Measurements from ENCODE around the gene MYBPC2. TPM values are rescaled to one million over a fixed set of nuclear protein-coding genes. Genes with fewer than 3 reads are reported as not detected.
"Not testable (repeated sequence)": the region's sequence is repeated elsewhere in the genome, so short reads cannot be mapped to it uniquely, and the experiment has no call there.

Gene MYBPC2
- total RNA-seq, 1 experiment from 2014 or later, result 13.8 TPM

GRCh38 chr19:50430888-50431342 lies 1.8 kb upstream of the MYBPC2 start:
- peak overlapping the region; percentile 96 for H3K27ac ChIP-seq
- no peaks in the 10 kb centered on the region for H3K27me3 ChIP-seq
- DNase-seq, result no peak
- no peaks in the 10 kb centered on the region for H3K9me3 ChIP-seq (replicated peaks)
- peaks cover 25% of the 10 kb centered on the region for H3K4me1 ChIP-seq
- no peaks in the 10 kb centered on the region for H3K36me3 ChIP-seq
- peak overlapping the region; percentile 67 for H3K4me3 ChIP-seq

- Histone ChIP-seq H3K4me3 (peak overlapping the region; percentile 67), H3K27me3 (no peaks in the 10 kb centered on the region), H3K36me3 (no peaks in the 10 kb centered on the region), H3K4me1 (peaks cover 25% of the 10 kb centered on the region), H3K27ac (peak overlapping the region; percentile 96), H3K9me3 (replicated peaks) (no peaks in the 10 kb centered on the region)
- peak; percentile 89 to 93 for DNase-seq
Measured at GRCh38 chr19:50431343-50432220, 1.1 kb upstream of the MYBPC2 start.

- Histone ChIP-seq H3K27me3 (no peaks in the 10 kb centered on the region), H3K9me3 (replicated peaks) (no peaks in the 10 kb centered on the region), H3K4me1 (peaks cover 25% of the 10 kb centered on the region), H3K4me3 (peak overlapping the region; percentile 67), H3K27ac (peak overlapping the region; percentile 96), H3K36me3 (no peaks in the 10 kb centered on the region)
- DNase-seq, result peak; percentile 77 to 84
Measured at GRCh38 chr19:50433201-50434180, 799 bp downstream of the MYBPC2 start.

- no peaks in the 10 kb centered on the region for H3K27me3 ChIP-seq
- peak overlapping the region; percentile 67; the same call in 1 of the 2 replicates for H3K4me3 ChIP-seq
- H3K4me1 ChIP-seq, result peaks cover 25% of the 10 kb centered on the region
- H3K27ac ChIP-seq, result peak overlapping the region; percentile 96
- peak; percentile 94 to 95 for DNase-seq
- no peaks in the 10 kb centered on the region for H3K36me3 ChIP-seq
- no peaks in the 10 kb centered on the region for H3K9me3 ChIP-seq (replicated peaks)
Measured at GRCh38 chr19:50434525-50434924, 1.8 kb downstream of the MYBPC2 start.

- Histone ChIP-seq H3K27ac (no peak overlapping the region; the same call in 1 of the 2 replicates), H3K4me1 (peaks cover 25% of the 10 kb centered on the region), H3K27me3 (no peaks in the 10 kb centered on the region), H3K9me3 (replicated peaks) (no peaks in the 10 kb centered on the region), H3K4me3 (no peak overlapping the region), H3K36me3 (no peaks in the 10 kb centered on the region)
- DNase-seq, result peak in 1 of 2 experiments; percentile 31
Measured at GRCh38 chr19:50435221-50435620, 2.5 kb downstream of the MYBPC2 start.

GRCh38 chr19:50435627-50436026 lies 2.9 kb downstream of the MYBPC2 start:
- H3K36me3 ChIP-seq, result no peaks in the 10 kb centered on the region
- H3K27ac ChIP-seq, result no peak overlapping the region
- H3K9me3 ChIP-seq (replicated peaks), result no peaks in the 10 kb centered on the region
- no peak for DNase-seq
- H3K27me3 ChIP-seq, result no peaks in the 10 kb centered on the region
- peaks cover 25% of the 10 kb centered on the region for H3K4me1 ChIP-seq
- H3K4me3 ChIP-seq, result no peak overlapping the region

- no peaks in the 10 kb centered on the region for H3K27me3 ChIP-seq
- H3K36me3 ChIP-seq, result no peaks in the 10 kb centered on the region
- no peak overlapping the region for H3K4me3 ChIP-seq
- no peak for DNase-seq
- H3K9me3 ChIP-seq (replicated peaks), result no peaks in the 10 kb centered on the region
- no peak overlapping the region for H3K27ac ChIP-seq
- peaks cover 21% of the 10 kb centered on the region for H3K4me1 ChIP-seq
Measured at GRCh38 chr19:50437862-50438449, 5.3 kb downstream of the MYBPC2 start.

GRCh38 chr19:50439130-50439529 lies 6.4 kb downstream of the MYBPC2 start:
- H3K4me1 ChIP-seq, result peaks cover 11% of the 10 kb centered on the region
- DNase-seq; H3K36me3 ChIP-seq; H3K27ac ChIP-seq; H3K9me3 ChIP-seq (replicated peaks); H3K27me3 ChIP-seq; H3K4me3 ChIP-seq: not testable (repeated sequence)

GRCh38 chr19:50444059-50444458 lies 11.4 kb downstream of the MYBPC2 start:
- Histone ChIP-seq H3K4me3 (no peak overlapping the region), H3K36me3 (no peaks in the 10 kb centered on the region), H3K27me3 (no peaks in the 10 kb centered on the region), H3K9me3 (replicated peaks) (no peaks in the 10 kb centered on the region; the same call in 1 of the 2 replicates), H3K27ac (no peak overlapping the region), H3K4me1 (no peaks in the 10 kb centered on the region)
- DNase-seq, result no peak

GRCh38 chr19:50447053-50447452 lies 14.4 kb downstream of the MYBPC2 start:
- Histone ChIP-seq H3K27me3 (no peaks in the 10 kb centered on the region), H3K36me3 (no peaks in the 10 kb centered on the region), H3K27ac (no peak overlapping the region), H3K9me3 (replicated peaks) (no peaks in the 10 kb centered on the region; the same call in 1 of the 2 replicates), H3K4me1 (no peaks in the 10 kb centered on the region), H3K4me3 (no peak overlapping the region)
- DNase-seq, result no peak

- DNase-seq, result no peak
- Histone ChIP-seq H3K9me3 (replicated peaks) (no peaks in the 10 kb centered on the region; the same call in 1 of the 2 replicates), H3K27ac (no peak overlapping the region), H3K36me3 (no peaks in the 10 kb centered on the region), H3K4me3 (no peak overlapping the region), H3K4me1 (no peaks in the 10 kb centered on the region), H3K27me3 (no peaks in the 10 kb centered on the region)
Measured at GRCh38 chr19:50447750-50448149, 15.1 kb downstream of the MYBPC2 start.

- Histone ChIP-seq H3K27me3 (no peaks in the 10 kb centered on the region), H3K4me3 (no peak overlapping the region), H3K9me3 (replicated peaks) (no peaks in the 10 kb centered on the region; the same call in 1 of the 2 replicates), H3K27ac (no peak overlapping the region), H3K4me1 (no peaks in the 10 kb centered on the region), H3K36me3 (no peaks in the 10 kb centered on the region)
- no peak for DNase-seq
Measured at GRCh38 chr19:50449236-50449899, 16.7 kb downstream of the MYBPC2 start.

- Histone ChIP-seq H3K27ac (no peak overlapping the region), H3K27me3 (no peaks in the 10 kb centered on the region), H3K4me3 (no peak overlapping the region), H3K36me3 (no peaks in the 10 kb centered on the region; the same call in 1 of the 2 replicates), H3K9me3 (replicated peaks) (no peaks in the 10 kb centered on the region; the same call in 1 of the 2 replicates), H3K4me1 (no peaks in the 10 kb centered on the region)
- no peak for DNase-seq
Measured at GRCh38 chr19:50450369-50451222, 17.9 kb downstream of the MYBPC2 start.

All from SJCRH30 (cell line).